Measurements from ENCODE around the gene LAPTM4A.

The LAPTM4A gene

GRCh38 chr2:20069756-20070155 lies 18.3 kb upstream of the LAPTM4A start:
- H3K4me3 Mint-ChIP-seq, result no peak overlapping the region

GRCh38 chr2:20067992-20068584 lies 16.7 kb upstream of the LAPTM4A start:
- H3K36me3 Mint-ChIP-seq (ENCODE audit: low read depth), result no peaks in the 10 kb centered on the region
- no peaks in the 10 kb centered on the region for H3K4me1 Mint-ChIP-seq (ENCODE audit: low read depth)
- H3K4me3 Mint-ChIP-seq, result no peak overlapping the region
- no peak for DNase-seq (ENCODE audit: low spot score)
- H3K27me3 Mint-ChIP-seq (ENCODE audit: low read depth), result no peaks in the 10 kb centered on the region
- H3K27ac Mint-ChIP-seq, result no peak overlapping the region
- no peaks in the 10 kb centered on the region for H3K9me3 Mint-ChIP-seq

More at GRCh38 chr2:20069756-20070155, 18.3 kb upstream of the LAPTM4A start:
- no peak overlapping the region for H3K27ac Mint-ChIP-seq
- no peaks in the 10 kb centered on the region for H3K36me3 Mint-ChIP-seq (ENCODE audit: low read depth)
- no peaks in the 10 kb centered on the region for H3K27me3 Mint-ChIP-seq (ENCODE audit: low read depth)
- no peak for DNase-seq (ENCODE audit: low spot score)
- no peaks in the 10 kb centered on the region for H3K4me1 Mint-ChIP-seq (ENCODE audit: low read depth)
- no peaks in the 10 kb centered on the region for H3K9me3 Mint-ChIP-seq

GRCh38 chr2:20065885-20066602 lies 14.6 kb upstream of the LAPTM4A start:
- DNase-seq (ENCODE audit: low spot score), result no peak
- no peak overlapping the region for H3K4me3 Mint-ChIP-seq
- H3K9me3 Mint-ChIP-seq, result no peaks in the 10 kb centered on the region
- no peak overlapping the region for H3K27ac Mint-ChIP-seq
- peaks cover 2% of the 10 kb centered on the region for H3K27me3 Mint-ChIP-seq (ENCODE audit: low read depth)
- no peaks in the 10 kb centered on the region for H3K4me1 Mint-ChIP-seq (ENCODE audit: low read depth)
- no peaks in the 10 kb centered on the region for H3K36me3 Mint-ChIP-seq (ENCODE audit: low read depth)

- H3K4me1 Mint-ChIP-seq (ENCODE audit: low read depth), result no peaks in the 10 kb centered on the region
- no peaks in the 10 kb centered on the region for H3K36me3 Mint-ChIP-seq (ENCODE audit: low read depth)
- H3K9me3 Mint-ChIP-seq, result no peaks in the 10 kb centered on the region
- no peak for DNase-seq (ENCODE audit: low spot score)
- no peak overlapping the region for H3K4me3 Mint-ChIP-seq
- no peak overlapping the region for H3K27ac Mint-ChIP-seq
- peaks cover 9% of the 10 kb centered on the region for H3K27me3 Mint-ChIP-seq (ENCODE audit: low read depth)
Observed at GRCh38 chr2:20064841-20065240, 13.4 kb upstream of the LAPTM4A start.

- H3K27ac Mint-ChIP-seq, result no peak overlapping the region
- peaks cover 9% of the 10 kb centered on the region for H3K27me3 Mint-ChIP-seq (ENCODE audit: low read depth)
Observed at GRCh38 chr2:20064421-20064820, 13.0 kb upstream of the LAPTM4A start.

GRCh38 chr2:20062615-20063545 lies 11.5 kb upstream of the LAPTM4A start:
- no peak overlapping the region for H3K27ac Mint-ChIP-seq
- no peak for DNase-seq (ENCODE audit: low spot score)
- H3K36me3 Mint-ChIP-seq (ENCODE audit: low read depth), result no peaks in the 10 kb centered on the region
- H3K4me3 Mint-ChIP-seq, result no peak overlapping the region
- no peaks in the 10 kb centered on the region for H3K4me1 Mint-ChIP-seq (ENCODE audit: low read depth)
- H3K27me3 Mint-ChIP-seq (ENCODE audit: low read depth), result peaks cover 11% of the 10 kb centered on the region
- H3K9me3 Mint-ChIP-seq, result no peaks in the 10 kb centered on the region

More at GRCh38 chr2:20064421-20064820, 13.0 kb upstream of the LAPTM4A start:
- Mint-ChIP-seq H3K36me3 (ENCODE audit: low read depth) (no peaks in the 10 kb centered on the region), H3K9me3 (no peaks in the 10 kb centered on the region), H3K4me1 (ENCODE audit: low read depth) (no peaks in the 10 kb centered on the region), H3K4me3 (no peak overlapping the region)
- DNase-seq (ENCODE audit: low spot score), result no peak

- H3K4me3 Mint-ChIP-seq, result no peak overlapping the region
- no peak for DNase-seq (ENCODE audit: low spot score)
- H3K27ac Mint-ChIP-seq, result no peak overlapping the region
- peaks cover 21% of the 10 kb centered on the region for H3K27me3 Mint-ChIP-seq (ENCODE audit: low read depth)
- no peaks in the 10 kb centered on the region for H3K9me3 Mint-ChIP-seq
- H3K36me3 Mint-ChIP-seq (ENCODE audit: low read depth), result no peaks in the 10 kb centered on the region
- no peaks in the 10 kb centered on the region for H3K4me1 Mint-ChIP-seq (ENCODE audit: low read depth)
Observed at GRCh38 chr2:20061940-20062339, 10.5 kb upstream of the LAPTM4A start.

GRCh38 chr2:20061476-20061875 lies 10.0 kb upstream of the LAPTM4A start:
- Mint-ChIP-seq H3K4me3 (no peak overlapping the region), H3K4me1 (ENCODE audit: low read depth) (no peaks in the 10 kb centered on the region), H3K9me3 (no peaks in the 10 kb centered on the region)

GRCh38 chr2:20060106-20060505 lies 8.7 kb upstream of the LAPTM4A start:
- Mint-ChIP-seq H3K4me3 (no peak overlapping the region), H3K9me3 (no peaks in the 10 kb centered on the region), H3K27me3 (ENCODE audit: low read depth) (peaks cover 39% of the 10 kb centered on the region), H3K4me1 (ENCODE audit: low read depth) (no peaks in the 10 kb centered on the region), H3K36me3 (ENCODE audit: low read depth) (no peaks in the 10 kb centered on the region), H3K27ac (no peak overlapping the region)
- no peak for DNase-seq (ENCODE audit: low spot score)

More at GRCh38 chr2:20061476-20061875, 10.0 kb upstream of the LAPTM4A start:
- H3K36me3 Mint-ChIP-seq (ENCODE audit: low read depth), result no peaks in the 10 kb centered on the region
- H3K27ac Mint-ChIP-seq, result no peak overlapping the region
- H3K27me3 Mint-ChIP-seq (ENCODE audit: low read depth), result peaks cover 25% of the 10 kb centered on the region
- no peak for DNase-seq (ENCODE audit: low spot score)

GRCh38 chr2:20057268-20057667 lies 5.8 kb upstream of the LAPTM4A start:
- no peak overlapping the region for H3K27ac Mint-ChIP-seq
- H3K27me3 Mint-ChIP-seq (ENCODE audit: low read depth), result peaks cover 44% of the 10 kb centered on the region
- no peak overlapping the region for H3K4me3 Mint-ChIP-seq
- no peak for DNase-seq (ENCODE audit: low spot score)
- no peaks in the 10 kb centered on the region for H3K4me1 Mint-ChIP-seq (ENCODE audit: low read depth)
- H3K36me3 Mint-ChIP-seq (ENCODE audit: low read depth), result no peaks in the 10 kb centered on the region
- no peaks in the 10 kb centered on the region for H3K9me3 Mint-ChIP-seq

GRCh38 chr2:20054931-20055330 lies 3.5 kb upstream of the LAPTM4A start:
- peaks cover 4% of the 10 kb centered on the region for H3K4me1 Mint-ChIP-seq (ENCODE audit: low read depth)
- H3K4me3 Mint-ChIP-seq, result no peak overlapping the region
- H3K36me3 Mint-ChIP-seq (ENCODE audit: low read depth), result no peaks in the 10 kb centered on the region
- peaks cover 35% of the 10 kb centered on the region for H3K27me3 Mint-ChIP-seq (ENCODE audit: low read depth)
- DNase-seq (ENCODE audit: low spot score), result no peak
- no peaks in the 10 kb centered on the region for H3K9me3 Mint-ChIP-seq
- no peak overlapping the region for H3K27ac Mint-ChIP-seq

GRCh38 chr2:20054119-20054518 lies 2.7 kb upstream of the LAPTM4A start:
- Mint-ChIP-seq H3K36me3 (ENCODE audit: low read depth) (no peaks in the 10 kb centered on the region), H3K4me1 (ENCODE audit: low read depth) (peaks cover 11% of the 10 kb centered on the region), H3K27me3 (ENCODE audit: low read depth) (peaks cover 35% of the 10 kb centered on the region), H3K27ac (no peak overlapping the region), H3K9me3 (no peaks in the 10 kb centered on the region), H3K4me3 (no peak overlapping the region)
- DNase-seq (ENCODE audit: low spot score), result no peak

- H3K27ac Mint-ChIP-seq, result no peak overlapping the region
- peaks cover 32% of the 10 kb centered on the region for H3K27me3 Mint-ChIP-seq (ENCODE audit: low read depth)
- DNase-seq (ENCODE audit: low spot score), result no peak
- H3K4me1 Mint-ChIP-seq (ENCODE audit: low read depth), result peaks cover 20% of the 10 kb centered on the region
- H3K36me3 Mint-ChIP-seq (ENCODE audit: low read depth), result no peaks in the 10 kb centered on the region
- H3K4me3 Mint-ChIP-seq, result no peak overlapping the region
- H3K9me3 Mint-ChIP-seq, result no peaks in the 10 kb centered on the region
Observed at GRCh38 chr2:20052861-20053281, 1.4 kb upstream of the LAPTM4A start.

Data from T-helper 2 cell treated with Interferon-gamma antibody and Interleukin-4, amounts not matched to agents 5 μg/mL and 100 μg/mL, for 36 hours (primary cell).